Measurements from ENCODE around the gene ARF3. TPM values are rescaled to one million over a fixed set of nuclear protein-coding genes. Genes with fewer than 3 reads are reported as not detected.

Gene ARF3
- total RNA-seq, 1 donor from 2014 or later, result 135 TPM

DNA sequence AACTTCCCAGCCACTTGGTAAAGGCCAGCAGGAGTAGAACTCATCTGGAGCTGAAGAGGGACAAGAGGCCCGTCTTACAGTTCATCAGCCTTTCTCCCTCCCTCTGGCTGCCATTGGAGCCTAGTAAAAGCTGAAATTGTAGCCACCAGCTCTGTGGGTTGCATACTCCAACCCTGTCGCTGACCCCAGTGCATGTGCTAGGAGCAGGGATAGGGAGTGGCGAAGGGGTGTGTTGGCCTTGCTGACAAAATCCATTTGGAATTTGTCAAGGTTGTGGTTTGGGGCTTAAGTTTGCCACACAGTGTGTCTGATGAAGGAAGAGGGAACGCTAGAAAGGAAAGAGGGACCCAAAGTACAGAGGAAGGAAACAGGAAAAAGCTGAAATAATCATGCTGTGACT, 4.0 kb upstream of the ARF3 start:
- TF ChIP-seq CTCF (IDR thresholded peaks at IDR 0.05; ENCODE audit: unreplicated experiment), result no peak
- H3K36me3 Mint-ChIP-seq (ENCODE audit: insufficient read depth), result no peaks in the 10 kb centered on the region
- no peak overlapping the region for H3K27ac Mint-ChIP-seq
- DNase-seq (ENCODE audit: low spot score, unreplicated experiment), result no peak
- H3K4me1 Mint-ChIP-seq (ENCODE audit: low read depth), result peaks cover 11% of the 10 kb centered on the region
- no peaks in the 10 kb centered on the region for H3K9me3 Mint-ChIP-seq (ENCODE audit: low read depth)
- H3K4me3 Mint-ChIP-seq (ENCODE audit: low read depth), result no peak overlapping the region
- H3K27me3 Mint-ChIP-seq, result peaks cover 22% of the 10 kb centered on the region

- H3K36me3 Mint-ChIP-seq (ENCODE audit: insufficient read depth), result no peaks in the 10 kb centered on the region
- H3K27me3 Mint-ChIP-seq, result peaks cover 17% of the 10 kb centered on the region
- no peak overlapping the region for H3K4me3 Mint-ChIP-seq (ENCODE audit: low read depth)
- H3K4me1 Mint-ChIP-seq (ENCODE audit: low read depth), result peaks cover 15% of the 10 kb centered on the region
- H3K9me3 Mint-ChIP-seq (ENCODE audit: low read depth), result no peaks in the 10 kb centered on the region
- DNase-seq (ENCODE audit: low spot score, unreplicated experiment), result no peak
- no peak for TF ChIP-seq CTCF (IDR thresholded peaks at IDR 0.05; ENCODE audit: unreplicated experiment)
- no peak overlapping the region for H3K27ac Mint-ChIP-seq
These were observed 3.5 kb upstream of the ARF3 start for GRCh38 chr12:48960834-48961233.

DNA sequence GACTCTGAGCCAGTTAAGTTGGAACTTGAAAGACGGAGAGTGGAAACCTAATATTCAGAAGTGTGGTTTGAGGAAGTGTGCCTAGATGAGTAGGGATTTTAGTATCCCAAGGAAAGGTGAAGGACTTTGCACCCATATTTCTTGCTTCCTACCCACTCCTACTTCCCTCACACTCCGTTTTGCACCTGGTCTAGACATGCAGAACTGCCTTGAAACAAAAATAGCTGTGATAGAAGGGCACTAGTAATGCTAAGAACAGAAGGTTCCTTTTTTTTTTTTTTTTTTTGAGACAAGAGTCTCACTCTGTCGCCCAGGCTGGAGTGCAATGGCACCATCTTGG, 732 bp upstream of the ARF3 start:
- peak overlapping the region; percentile 58 for H3K27ac Mint-ChIP-seq
- H3K4me3 Mint-ChIP-seq (ENCODE audit: low read depth), result peak overlapping the region; percentile 96
- H3K27me3 Mint-ChIP-seq, result peaks cover 5% of the 10 kb centered on the region
- peaks cover 3% of the 10 kb centered on the region for H3K36me3 Mint-ChIP-seq (ENCODE audit: insufficient read depth)
- peaks cover 20% of the 10 kb centered on the region for H3K4me1 Mint-ChIP-seq (ENCODE audit: low read depth)
- no peak for TF ChIP-seq CTCF (IDR thresholded peaks at IDR 0.05; ENCODE audit: unreplicated experiment)
- H3K9me3 Mint-ChIP-seq (ENCODE audit: low read depth), result no peaks in the 10 kb centered on the region
- no peak for DNase-seq (ENCODE audit: low spot score, unreplicated experiment)

- Mint-ChIP-seq H3K36me3 (ENCODE audit: insufficient read depth) (peaks cover 7% of the 10 kb centered on the region), H3K4me3 (ENCODE audit: low read depth) (peak overlapping the region; percentile 96), H3K27ac (peak overlapping the region; percentile 96), H3K9me3 (ENCODE audit: low read depth) (no peaks in the 10 kb centered on the region), H3K27me3 (peaks cover 5% of the 10 kb centered on the region), H3K4me1 (ENCODE audit: low read depth) (peaks cover 20% of the 10 kb centered on the region)
- DNase-seq (ENCODE audit: low spot score, unreplicated experiment), result no peak
- TF ChIP-seq CTCF (IDR thresholded peaks at IDR 0.05; ENCODE audit: unreplicated experiment), result peak; percentile 36
These were observed 777 bp downstream of the ARF3 start for GRCh38 chr12:48956279-48957140.

DNA sequence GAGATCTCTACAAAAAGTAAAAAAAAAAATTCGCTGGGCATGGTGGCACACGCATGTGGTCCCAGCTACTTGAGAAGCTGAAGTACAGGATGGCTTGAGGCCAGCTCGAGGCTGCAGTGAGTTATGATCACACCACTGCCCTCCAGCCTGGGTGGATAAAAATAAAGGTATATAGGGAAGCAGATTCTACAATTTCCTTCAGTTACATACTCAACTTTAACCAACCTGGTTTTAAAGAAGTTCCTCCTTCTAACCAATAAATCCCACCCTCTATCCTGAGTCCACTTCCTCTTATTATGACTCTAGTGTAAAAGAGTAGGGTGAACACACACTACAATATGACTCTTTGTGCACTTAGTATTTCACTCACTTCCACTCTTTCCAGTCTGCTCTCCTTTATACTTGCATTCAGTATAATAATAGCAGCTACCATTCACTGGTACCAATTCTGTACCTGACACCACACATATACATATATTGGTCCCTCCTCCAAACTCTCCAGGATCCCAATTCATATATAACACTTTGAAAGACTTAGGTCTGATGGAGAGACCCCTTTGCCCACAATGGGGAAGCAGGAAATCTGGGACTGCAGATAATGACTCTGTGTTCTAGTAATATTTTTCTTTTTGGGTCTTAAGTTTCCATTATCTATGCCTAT, 2.3 kb downstream of the ARF3 start:
- H3K36me3 Mint-ChIP-seq (ENCODE audit: insufficient read depth), result peaks cover 7% of the 10 kb centered on the region
- H3K27me3 Mint-ChIP-seq, result no peaks in the 10 kb centered on the region
- no peak overlapping the region for H3K27ac Mint-ChIP-seq
- H3K9me3 Mint-ChIP-seq (ENCODE audit: low read depth), result no peaks in the 10 kb centered on the region
- TF ChIP-seq CTCF (IDR thresholded peaks at IDR 0.05; ENCODE audit: unreplicated experiment), result no peak
- no peak for DNase-seq (ENCODE audit: low spot score, unreplicated experiment)
- peaks cover 20% of the 10 kb centered on the region for H3K4me1 Mint-ChIP-seq (ENCODE audit: low read depth)
- peak overlapping the region; percentile 96 for H3K4me3 Mint-ChIP-seq (ENCODE audit: low read depth)

All from progenitor cell of endocrine pancreas (in vitro differentiated cells).